ENCODE results near the gene CNN2. TPM values are rescaled to one million over a fixed set of nuclear protein-coding genes. Genes with fewer than 3 reads are reported as not detected.

CNN2 gene
- total and polyA plus RNA-seq, 2 of the 13 experiments (the other 11 are each of a cell fraction or from before 2014, with no cell fraction given), result 63.6 to 70.0 TPM

DNA sequence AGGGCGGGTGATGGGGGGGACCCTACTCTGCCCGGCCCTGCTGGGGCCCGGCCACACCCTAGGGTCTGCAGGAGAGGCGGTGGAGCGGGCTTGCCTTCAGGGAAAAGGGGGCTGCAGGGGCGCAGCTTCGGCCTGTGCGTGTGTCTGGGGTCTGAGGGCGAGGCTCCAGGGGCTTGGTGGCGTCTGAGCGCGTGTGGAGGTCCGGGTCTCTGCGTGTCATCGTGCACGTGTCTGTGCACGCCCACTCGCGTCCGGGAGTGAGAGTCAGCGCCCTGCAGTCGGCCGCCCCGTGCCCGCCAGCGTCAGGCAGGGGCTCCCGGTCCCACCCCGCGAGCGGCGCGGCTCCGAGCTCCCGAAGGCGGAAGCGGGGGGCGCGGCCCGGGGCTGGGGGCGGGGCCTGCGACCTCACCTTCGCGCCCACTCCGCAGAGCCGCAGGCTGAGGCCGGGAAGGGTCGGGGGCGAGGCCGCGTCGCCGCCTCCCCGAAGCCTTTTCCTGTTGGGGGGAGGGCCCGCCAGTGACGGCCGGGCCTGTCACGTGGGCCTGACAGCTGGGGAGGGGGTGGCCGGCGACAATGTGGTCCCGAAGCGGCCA lies 40.4 kb downstream of the CNN2 start, which contains the start of gene ARHGAP45 (continued):
- TF ChIP-seq, protein P1, sequence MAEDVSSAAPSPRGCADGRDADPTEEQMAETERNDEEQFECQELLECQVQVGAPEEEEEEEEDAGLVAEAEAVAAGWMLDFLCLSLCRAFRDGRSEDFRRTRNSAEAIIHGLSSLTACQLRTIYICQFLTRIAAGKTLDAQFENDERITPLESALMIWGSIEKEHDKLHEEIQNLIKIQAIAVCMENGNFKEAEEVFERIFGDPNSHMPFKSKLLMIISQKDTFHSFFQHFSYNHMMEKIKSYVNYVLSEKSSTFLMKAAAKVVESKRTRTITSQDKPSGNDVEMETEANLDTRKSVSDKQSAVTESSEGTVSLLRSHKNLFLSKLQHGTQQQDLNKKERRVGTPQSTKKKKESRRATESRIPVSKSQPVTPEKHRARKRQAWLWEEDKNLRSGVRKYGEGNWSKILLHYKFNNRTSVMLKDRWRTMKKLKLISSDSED (CRISPR knock-in tag; IDR thresholded peaks at IDR 0.05), result no peak
- TF ChIP-seq ZNF7 (CRISPR knock-in tag; IDR thresholded peaks at IDR 0.05) (no peak), ZMYM2 (CRISPR knock-in tag; IDR thresholded peaks at IDR 0.05) (peak; percentile 78), CHD2 (IDR thresholded peaks at IDR 0.05; ENCODE audit: low read depth, low read length) (no peak), CENPT (CRISPR knock-in tag; IDR thresholded peaks at IDR 0.05; ENCODE audit: low read depth) (no peak), ZNF501 (CRISPR knock-in tag; IDR thresholded peaks at IDR 0.05) (peak; percentile 27; the same call in 1 of the 2 replicates), TBX3 (IDR thresholded peaks at IDR 0.05; ENCODE audit: borderline replicate concordance) (no peak), ARNT2 (CRISPR knock-in tag; IDR thresholded peaks at IDR 0.05; ENCODE audit: low read depth) (peak; percentile 45; the same call in 1 of the 2 replicates), ZNF567 (CRISPR knock-in tag; IDR thresholded peaks at IDR 0.05; ENCODE audit: borderline replicate concordance) (0 out of 2 replicates have a peak, but pooled peaks have one; percentile 33), ZNF652 (CRISPR knock-in tag; IDR thresholded peaks at IDR 0.05; ENCODE audit: borderline replicate concordance, low read depth) (no peak)
- TF ChIP-seq, protein P2, sequence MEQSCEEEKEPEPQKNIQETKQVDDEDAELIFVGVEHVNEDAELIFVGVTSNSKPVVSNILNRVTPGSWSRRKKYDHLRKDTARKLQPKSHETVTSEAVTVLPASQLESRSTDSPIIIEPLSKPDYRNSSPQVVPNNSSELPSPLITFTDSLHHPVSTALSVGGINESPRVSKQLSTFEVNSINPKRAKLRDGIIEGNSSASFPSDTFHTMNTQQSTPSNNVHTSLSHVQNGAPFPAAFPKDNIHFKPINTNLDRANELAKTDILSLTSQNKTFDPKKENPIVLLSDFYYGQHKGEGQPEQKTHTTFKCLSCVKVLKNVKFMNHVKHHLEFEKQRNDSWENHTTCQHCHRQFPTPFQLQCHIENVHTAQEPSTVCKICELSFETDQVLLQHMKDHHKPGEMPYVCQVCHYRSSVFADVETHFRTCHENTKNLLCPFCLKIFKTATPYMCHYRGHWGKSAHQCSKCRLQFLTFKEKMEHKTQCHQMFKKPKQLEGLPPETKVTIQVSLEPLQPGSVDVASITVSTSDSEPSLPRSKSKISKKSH (CRISPR knock-in tag; IDR thresholded peaks at IDR 0.05; ENCODE audit: borderline replicate concordance), result no peak
- TF ChIP-seq, protein P3, sequence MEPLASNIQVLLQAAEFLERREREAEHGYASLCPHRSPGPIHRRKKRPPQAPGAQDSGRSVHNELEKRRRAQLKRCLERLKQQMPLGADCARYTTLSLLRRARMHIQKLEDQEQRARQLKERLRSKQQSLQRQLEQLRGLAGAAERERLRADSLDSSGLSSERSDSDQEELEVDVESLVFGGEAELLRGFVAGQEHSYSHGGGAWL (CRISPR knock-in tag; IDR thresholded peaks at IDR 0.05), result peak; percentile 11; the same call in 1 of the 2 replicates
- TF ChIP-seq, protein P4, sequence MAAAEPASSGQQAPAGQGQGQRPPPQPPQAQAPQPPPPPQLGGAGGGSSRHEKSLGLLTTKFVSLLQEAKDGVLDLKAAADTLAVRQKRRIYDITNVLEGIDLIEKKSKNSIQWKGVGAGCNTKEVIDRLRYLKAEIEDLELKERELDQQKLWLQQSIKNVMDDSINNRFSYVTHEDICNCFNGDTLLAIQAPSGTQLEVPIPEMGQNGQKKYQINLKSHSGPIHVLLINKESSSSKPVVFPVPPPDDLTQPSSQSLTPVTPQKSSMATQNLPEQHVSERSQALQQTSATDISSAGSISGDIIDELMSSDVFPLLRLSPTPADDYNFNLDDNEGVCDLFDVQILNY (CRISPR knock-in tag; conservative IDR thresholded peaks at IDR 0.05), result no peak
- TF ChIP-seq, protein P5, sequence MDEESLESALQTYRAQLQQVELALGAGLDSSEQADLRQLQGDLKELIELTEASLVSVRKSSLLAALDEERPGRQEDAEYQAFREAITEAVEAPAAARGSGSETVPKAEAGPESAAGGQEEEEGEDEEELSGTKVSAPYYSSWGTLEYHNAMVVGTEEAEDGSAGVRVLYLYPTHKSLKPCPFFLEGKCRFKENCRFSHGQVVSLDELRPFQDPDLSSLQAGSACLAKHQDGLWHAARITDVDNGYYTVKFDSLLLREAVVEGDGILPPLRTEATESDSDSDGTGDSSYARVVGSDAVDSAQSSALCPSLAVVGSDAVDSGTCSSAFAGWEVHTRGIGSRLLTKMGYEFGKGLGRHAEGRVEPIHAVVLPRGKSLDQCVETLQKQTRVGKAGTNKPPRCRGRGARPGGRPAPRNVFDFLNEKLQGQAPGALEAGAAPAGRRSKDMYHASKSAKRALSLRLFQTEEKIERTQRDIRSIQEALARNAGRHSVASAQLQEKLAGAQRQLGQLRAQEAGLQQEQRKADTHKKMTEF (CRISPR knock-in tag; IDR thresholded peaks at IDR 0.05), result no peak
- TF ChIP-seq, protein P6, sequence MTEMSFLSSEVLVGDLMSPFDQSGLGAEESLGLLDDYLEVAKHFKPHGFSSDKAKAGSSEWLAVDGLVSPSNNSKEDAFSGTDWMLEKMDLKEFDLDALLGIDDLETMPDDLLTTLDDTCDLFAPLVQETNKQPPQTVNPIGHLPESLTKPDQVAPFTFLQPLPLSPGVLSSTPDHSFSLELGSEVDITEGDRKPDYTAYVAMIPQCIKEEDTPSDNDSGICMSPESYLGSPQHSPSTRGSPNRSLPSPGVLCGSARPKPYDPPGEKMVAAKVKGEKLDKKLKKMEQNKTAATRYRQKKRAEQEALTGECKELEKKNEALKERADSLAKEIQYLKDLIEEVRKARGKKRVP (CRISPR knock-in tag; IDR thresholded peaks at IDR 0.05), result no peak
- TF ChIP-seq, protein P7, sequence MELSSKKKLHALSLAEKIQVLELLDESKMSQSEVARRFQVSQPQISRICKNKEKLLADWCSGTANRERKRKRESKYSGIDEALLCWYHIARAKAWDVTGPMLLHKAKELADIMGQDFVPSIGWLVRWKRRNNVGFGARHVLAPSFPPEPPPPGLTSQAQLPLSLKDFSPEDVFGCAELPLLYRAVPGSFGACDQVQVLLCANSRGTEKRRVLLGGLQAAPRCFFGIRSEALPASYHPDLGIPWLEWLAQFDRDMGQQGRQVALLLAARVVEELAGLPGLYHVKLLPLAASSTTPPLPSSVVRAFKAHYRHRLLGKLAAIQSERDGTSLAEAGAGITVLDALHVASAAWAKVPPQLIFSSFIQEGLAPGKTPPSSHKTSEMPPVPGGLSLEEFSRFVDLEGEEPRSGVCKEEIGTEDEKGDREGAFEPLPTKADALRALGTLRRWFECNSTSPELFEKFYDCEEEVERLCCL (CRISPR knock-in tag; IDR thresholded peaks at IDR 0.05; ENCODE audit: borderline replicate concordance), result no peak
- TF ChIP-seq, protein P8, sequence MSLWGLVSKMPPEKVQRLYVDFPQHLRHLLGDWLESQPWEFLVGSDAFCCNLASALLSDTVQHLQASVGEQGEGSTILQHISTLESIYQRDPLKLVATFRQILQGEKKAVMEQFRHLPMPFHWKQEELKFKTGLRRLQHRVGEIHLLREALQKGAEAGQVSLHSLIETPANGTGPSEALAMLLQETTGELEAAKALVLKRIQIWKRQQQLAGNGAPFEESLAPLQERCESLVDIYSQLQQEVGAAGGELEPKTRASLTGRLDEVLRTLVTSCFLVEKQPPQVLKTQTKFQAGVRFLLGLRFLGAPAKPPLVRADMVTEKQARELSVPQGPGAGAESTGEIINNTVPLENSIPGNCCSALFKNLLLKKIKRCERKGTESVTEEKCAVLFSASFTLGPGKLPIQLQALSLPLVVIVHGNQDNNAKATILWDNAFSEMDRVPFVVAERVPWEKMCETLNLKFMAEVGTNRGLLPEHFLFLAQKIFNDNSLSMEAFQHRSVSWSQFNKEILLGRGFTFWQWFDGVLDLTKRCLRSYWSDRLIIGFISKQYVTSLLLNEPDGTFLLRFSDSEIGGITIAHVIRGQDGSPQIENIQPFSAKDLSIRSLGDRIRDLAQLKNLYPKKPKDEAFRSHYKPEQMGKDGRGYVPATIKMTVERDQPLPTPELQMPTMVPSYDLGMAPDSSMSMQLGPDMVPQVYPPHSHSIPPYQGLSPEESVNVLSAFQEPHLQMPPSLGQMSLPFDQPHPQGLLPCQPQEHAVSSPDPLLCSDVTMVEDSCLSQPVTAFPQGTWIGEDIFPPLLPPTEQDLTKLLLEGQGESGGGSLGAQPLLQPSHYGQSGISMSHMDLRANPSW (CRISPR knock-in tag; IDR thresholded peaks at IDR 0.05; ENCODE audit: borderline replicate concordance), result no peak

All from HepG2 (cell line).